ENCODE measurements around the gene USP5.

USP5 gene

DNA sequence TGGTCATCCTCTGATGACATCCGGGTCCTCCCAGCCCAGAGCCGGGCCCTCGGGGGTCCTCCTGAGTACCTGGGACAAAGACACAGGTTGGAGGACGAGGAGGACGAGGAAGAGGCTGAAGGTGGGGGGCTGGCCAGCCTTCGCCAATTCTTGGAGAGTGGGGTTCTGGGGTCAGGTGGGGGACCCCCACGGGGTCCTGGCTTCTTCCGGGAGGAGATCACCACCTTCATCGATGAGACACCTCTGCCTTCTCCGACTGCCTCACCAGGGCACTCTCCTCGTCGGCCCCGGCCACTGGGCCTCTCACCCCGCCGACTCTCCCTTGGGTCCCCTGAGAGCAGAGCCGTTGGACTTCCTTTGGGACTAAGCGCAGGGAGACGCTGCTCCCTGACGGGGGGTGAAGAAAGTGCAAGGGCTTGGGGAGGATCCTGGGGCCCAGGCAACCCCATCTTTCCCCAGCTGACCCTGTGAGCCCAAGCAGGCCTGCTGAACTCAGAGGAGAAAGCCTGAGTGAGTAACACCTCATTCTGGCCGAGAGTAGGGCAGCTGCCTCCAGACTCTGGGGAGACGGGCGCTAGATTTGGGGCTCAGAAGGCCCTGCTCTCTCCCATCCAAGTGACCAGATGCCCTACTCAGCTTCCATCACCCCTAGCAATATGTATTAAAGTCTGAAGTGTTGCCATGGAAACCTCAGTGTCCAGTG is 25.1 kb upstream of the USP5 start:
- TF ChIP-seq, protein P1, sequence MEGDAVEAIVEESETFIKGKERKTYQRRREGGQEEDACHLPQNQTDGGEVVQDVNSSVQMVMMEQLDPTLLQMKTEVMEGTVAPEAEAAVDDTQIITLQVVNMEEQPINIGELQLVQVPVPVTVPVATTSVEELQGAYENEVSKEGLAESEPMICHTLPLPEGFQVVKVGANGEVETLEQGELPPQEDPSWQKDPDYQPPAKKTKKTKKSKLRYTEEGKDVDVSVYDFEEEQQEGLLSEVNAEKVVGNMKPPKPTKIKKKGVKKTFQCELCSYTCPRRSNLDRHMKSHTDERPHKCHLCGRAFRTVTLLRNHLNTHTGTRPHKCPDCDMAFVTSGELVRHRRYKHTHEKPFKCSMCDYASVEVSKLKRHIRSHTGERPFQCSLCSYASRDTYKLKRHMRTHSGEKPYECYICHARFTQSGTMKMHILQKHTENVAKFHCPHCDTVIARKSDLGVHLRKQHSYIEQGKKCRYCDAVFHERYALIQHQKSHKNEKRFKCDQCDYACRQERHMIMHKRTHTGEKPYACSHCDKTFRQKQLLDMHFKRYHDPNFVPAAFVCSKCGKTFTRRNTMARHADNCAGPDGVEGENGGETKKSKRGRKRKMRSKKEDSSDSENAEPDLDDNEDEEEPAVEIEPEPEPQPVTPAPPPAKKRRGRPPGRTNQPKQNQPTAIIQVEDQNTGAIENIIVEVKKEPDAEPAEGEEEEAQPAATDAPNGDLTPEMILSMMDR (conservative IDR thresholded peaks at IDR 0.05), result no peak
- TF ChIP-seq ZFX (IDR thresholded peaks at IDR 0.05), result no peak
- no peak overlapping the region; the same call in 1 of the 2 replicates for H3K27ac ChIP-seq

DNA sequence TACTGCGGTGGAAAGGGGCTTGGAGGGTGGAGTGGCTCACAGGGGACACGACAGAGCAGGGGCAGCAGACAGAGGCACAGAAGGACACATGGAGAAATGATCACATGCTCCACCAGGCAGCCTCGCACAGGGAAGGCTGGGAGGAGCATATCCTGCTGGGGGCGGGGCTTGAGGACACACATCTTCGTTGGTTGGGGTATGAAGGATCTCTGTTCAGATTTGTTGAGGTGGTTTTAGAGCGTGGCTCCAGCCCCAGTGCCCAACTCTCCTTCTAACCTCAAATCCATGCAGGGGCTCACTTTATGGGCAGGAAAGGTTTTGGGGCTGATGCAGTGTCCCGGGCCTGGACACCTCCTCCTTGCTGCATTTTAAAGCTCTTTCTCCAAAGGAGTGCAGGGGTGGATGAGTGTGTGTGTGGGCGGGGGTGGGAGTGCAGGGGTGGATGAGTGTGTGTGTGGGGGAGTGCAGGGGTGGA is 24.5 kb upstream of the USP5 start:
- TF ChIP-seq ZFX (IDR thresholded peaks at IDR 0.05), result no peak
- TF ChIP-seq, protein P1 (conservative IDR thresholded peaks at IDR 0.05), result no peak
- no peak overlapping the region; the same call in 1 of the 2 replicates for H3K27ac ChIP-seq

DNA sequence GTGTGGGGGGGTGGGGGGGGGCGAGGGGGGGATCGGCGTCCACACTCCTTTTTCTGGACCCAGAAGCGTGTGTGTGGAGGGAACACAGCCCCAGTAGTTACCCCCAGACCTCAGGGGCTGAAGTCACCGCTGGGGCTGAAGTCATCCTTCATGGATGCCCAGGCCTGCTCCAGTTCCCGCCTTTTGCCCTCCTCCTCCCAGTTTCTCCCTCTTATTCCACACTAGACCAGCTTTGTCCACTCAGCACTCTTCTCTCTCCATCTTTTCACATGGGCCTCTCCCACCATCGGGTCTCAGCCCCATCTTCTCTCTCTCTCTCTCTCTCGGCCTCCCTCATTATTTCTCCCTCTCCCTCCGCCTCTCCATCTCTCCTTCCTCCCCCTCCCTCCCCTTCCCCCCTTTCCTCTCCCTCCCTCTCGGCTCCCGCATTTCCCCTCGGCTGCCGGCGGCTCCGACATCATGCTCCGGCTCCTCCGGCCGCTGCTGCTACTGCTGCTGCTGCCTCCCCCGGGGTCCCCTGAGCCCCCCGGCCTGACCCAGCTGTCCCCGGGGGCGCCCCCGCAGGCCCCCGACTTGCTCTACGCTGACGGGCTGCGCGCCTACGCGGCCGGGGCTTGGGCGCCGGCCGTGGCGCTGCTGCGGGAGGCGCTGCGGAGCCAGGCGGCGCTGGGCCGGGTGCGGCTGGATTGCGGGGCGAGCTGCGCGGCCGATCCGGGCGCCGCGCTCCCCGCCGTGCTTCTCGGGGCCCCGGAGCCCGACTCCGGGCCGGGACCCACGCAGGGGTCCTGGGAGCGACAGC is 23.8 kb upstream of the USP5 start, which contains the start of gene P3H3:
Gene P3H3 (plus strand): TSS at position 426 of the 799 bp plus-strand sequence. CDS start 34 bp downstream, at position 460.
- no peak within 1 kb of the TSS; the same call in 1 of the 2 replicates for H3K27ac ChIP-seq
- no peak for TF ChIP-seq ZFX (IDR thresholded peaks at IDR 0.05)
- TF ChIP-seq, protein P1 (conservative IDR thresholded peaks at IDR 0.05), result peak; percentile 31

DNA sequence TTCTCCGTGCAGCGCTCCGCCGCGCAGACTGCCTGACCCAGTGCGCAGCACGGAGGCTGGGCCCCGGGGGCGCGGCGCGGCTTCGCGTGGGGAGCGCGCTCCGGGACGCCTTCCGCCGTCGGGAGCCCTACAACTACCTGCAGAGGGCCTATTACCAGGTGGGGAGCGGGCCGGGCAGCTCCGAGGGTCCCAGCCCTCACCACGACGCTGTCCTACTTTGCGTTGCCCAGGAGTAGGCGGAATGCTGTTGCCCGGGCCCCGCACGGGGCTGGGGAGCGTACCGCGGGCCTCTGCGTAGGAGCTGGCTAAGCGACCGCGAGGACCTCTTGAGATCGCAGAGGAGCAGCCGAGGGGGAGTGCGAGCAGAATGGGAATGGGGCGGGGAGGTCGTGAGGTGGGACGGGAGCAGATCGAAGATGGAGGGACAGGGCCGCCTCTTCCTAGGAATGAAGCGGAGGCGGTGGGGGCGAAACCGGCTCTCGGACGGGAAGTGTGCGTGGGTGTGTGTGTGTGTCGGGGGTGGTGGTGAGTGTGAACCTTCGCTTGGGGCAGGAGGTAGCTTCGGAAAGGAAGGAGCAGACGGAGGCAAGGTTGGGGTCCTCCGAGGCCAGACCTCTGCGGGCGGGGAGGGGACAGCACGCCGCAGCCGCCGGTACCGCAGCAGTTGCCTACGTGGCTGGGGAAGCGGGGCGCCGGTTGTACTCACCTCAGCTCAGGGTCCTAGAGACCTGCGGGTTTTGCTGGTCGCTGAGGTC is 23.0 kb upstream of the USP5 start:
- TF ChIP-seq, protein P1 (conservative IDR thresholded peaks at IDR 0.05), result peak; percentile 16
- TF ChIP-seq ZFX (IDR thresholded peaks at IDR 0.05), result no peak
- H3K27ac ChIP-seq, result no peak overlapping the region

DNA sequence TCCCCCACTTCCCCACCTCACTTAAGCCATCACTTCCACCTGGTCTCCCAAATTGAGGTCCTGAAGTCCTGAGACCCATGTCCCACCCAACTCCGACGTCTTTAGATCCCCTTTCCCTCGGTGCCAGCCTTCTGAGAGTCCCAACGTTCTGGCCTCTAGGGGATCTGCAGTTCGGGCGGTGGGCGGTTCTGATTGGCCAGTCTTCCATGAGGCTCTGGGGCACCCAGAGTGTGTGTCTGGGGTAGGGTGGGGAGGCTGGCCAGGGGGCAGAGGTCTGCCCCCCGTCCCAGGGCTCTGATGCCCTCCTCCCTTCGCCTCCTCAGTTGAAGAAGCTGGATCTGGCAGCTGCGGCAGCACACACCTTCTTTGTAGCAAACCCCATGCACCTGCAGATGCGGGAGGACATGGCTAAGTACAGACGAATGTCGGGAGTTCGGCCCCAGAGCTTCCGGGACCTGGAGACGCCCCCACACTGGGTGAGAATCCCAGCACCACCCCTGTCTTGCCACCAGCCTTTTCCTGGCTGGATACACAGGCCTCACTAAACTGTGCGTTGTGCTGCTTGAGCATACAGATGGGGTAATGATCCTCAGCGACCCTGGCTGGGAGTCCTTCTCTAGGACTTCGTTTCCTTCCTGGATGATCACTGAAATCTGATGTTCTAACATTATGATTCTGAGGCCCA is 22.3 kb upstream of the USP5 start:
- no peak overlapping the region for H3K27ac ChIP-seq
- no peak for TF ChIP-seq ZFX (IDR thresholded peaks at IDR 0.05)
- TF ChIP-seq, protein P1 (conservative IDR thresholded peaks at IDR 0.05), result no peak

DNA sequence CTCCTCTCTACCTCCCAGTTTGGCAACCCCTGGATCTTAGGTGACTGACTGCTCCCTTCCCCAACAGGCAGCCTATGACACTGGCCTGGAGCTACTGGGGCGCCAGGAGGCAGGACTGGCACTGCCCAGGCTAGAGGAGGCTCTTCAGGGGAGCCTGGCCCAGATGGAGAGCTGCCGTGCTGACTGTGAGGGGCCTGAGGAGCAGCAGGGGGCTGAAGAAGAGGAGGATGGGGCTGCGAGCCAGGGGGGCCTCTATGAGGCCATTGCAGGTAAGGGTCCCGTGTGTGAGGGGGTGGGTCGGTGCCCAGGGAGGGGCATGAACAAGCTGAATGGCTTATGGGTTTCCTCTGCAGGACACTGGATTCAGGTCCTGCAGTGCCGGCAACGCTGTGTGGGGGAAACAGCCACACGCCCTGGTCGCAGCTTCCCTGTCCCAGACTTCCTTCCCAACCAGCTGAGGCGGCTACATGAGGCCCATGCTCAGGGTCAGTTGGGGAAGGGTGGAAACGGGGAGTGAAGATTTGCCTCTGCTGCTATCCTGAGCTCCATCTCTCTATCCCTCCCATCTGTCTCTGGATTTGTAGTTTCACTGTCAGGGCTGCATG is 21.6 kb upstream of the USP5 start:
- H3K27ac ChIP-seq, result no peak overlapping the region
- TF ChIP-seq, protein P1 (conservative IDR thresholded peaks at IDR 0.05), result no peak
- no peak for TF ChIP-seq ZFX (IDR thresholded peaks at IDR 0.05)

Measured in C4-2B (cell line).